ENCODE measurements around the gene CELA3B.
"Not testable (repeated sequence)": the region's sequence is repeated elsewhere in the genome, so short reads cannot be mapped to it uniquely, and the experiment has no call there.

The CELA3B gene, protein sequence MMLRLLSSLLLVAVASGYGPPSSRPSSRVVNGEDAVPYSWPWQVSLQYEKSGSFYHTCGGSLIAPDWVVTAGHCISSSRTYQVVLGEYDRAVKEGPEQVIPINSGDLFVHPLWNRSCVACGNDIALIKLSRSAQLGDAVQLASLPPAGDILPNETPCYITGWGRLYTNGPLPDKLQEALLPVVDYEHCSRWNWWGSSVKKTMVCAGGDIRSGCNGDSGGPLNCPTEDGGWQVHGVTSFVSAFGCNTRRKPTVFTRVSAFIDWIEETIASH

DNA sequence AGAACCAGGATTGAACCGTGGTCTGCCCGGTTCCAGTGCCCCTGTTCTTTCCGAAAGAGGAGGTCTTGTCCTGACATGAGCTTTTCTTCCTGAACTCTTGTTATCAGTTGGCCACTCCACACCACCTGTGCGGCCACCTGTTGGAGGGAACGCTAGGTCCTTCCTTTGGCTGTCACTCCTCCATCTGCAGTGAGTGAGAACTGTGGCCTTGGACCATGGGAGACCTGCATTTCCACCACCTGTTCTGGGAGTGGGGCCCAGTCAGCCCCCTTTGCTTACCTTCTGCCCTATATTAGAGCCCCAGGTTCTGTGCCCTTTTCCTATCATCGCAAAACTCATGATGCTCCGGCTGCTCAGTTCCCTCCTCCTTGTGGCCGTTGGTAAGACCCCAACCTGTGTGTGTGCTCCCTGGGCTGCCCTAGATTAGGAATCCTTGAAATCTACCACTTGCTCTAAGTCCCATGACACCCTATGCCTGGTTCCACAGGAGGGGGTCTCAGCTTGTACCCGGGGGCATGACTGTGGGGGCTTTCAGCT lies at the start of gene CELA3B:
Gene CELA3B (plus strand): TSS at position 320 of the 537 bp plus-strand sequence. CDS start 18 bp downstream, at position 338.
- not testable (repeated sequence) for DNase-seq

DNA sequence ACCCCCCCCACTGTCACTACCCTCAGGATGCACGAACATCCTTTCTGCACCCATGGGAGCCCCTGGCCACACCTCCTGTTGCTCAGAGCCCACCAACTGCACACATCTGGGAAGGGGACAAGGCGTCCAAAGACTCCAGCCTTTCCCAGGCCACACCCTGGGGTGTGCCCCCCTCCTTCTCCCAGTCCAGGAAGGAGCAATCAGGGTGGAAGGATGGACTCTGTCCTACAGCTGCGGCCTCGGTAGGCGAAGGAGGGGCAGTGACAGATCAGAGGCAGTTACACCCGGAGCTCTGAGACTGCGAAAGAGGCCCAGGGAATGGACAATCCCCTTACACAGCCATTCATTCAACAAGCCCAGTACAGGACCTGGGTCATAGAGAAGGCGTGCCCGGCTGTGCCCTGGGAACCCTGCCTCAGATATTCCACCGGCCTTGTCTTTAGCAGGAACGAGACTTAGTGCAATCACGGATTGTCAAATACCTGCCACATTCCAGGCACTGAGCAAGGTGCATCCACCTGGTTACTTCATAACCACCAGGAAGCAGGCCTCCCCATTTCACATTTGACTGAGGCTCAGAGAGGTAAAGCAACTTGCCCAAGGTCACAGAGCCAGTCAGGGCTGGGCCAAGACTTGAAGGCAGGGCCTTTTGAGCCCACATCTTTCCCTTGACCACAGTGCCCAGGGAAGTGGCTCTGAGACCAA lies 49.1 kb upstream of the CELA3B start:
- DNase-seq = no peak

DNA sequence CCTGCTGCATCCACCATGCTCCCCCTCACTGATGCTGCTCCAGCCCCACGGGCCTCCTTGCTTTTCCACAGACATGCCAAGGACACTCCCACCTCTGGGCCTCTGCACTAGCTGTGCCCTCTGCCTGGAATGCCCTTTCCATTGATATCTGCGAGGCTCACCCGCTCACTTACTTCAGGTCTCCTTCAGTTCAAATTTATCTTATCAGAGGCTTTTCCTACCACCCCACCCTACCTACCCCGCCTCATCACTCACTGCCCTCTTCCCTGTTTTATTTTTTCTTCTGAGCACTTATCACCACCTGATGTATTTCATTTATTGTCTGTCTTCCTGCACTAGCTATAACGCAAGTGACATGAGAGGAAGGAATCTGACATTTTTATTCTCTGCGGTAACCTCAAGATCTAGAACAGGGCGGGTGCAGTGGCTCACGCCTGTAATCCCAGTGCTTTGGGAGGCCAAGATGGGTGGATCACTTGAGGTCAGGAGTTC lies 46.7 kb upstream of the CELA3B start:
- no peak for DNase-seq

DNA sequence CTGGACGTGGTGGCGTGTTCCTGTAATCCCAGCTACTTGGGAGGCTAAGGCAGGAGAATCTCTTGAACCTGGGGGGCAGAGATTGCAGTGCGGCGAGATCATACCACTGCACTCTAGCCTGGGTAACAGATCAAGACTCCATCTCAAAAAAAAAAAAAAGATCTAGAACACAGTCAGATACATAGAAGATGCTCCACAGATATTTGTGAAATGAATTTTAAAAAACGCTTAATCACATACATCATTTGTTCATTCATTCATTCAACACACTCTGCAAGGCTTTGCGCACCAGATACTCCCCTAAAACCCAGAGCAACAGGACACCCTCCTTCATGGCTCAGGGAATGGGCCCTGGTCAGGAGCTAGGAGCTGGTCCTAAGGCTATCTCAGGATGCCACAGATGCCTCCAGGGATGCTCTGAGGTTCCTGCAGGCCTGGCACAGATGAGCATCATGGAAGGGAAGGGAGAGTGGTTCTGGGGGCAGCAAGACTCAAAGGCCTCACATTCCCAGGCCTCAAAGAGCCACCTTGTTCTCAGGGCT lies 46.1 kb upstream of the CELA3B start:
- no peak for DNase-seq

DNA sequence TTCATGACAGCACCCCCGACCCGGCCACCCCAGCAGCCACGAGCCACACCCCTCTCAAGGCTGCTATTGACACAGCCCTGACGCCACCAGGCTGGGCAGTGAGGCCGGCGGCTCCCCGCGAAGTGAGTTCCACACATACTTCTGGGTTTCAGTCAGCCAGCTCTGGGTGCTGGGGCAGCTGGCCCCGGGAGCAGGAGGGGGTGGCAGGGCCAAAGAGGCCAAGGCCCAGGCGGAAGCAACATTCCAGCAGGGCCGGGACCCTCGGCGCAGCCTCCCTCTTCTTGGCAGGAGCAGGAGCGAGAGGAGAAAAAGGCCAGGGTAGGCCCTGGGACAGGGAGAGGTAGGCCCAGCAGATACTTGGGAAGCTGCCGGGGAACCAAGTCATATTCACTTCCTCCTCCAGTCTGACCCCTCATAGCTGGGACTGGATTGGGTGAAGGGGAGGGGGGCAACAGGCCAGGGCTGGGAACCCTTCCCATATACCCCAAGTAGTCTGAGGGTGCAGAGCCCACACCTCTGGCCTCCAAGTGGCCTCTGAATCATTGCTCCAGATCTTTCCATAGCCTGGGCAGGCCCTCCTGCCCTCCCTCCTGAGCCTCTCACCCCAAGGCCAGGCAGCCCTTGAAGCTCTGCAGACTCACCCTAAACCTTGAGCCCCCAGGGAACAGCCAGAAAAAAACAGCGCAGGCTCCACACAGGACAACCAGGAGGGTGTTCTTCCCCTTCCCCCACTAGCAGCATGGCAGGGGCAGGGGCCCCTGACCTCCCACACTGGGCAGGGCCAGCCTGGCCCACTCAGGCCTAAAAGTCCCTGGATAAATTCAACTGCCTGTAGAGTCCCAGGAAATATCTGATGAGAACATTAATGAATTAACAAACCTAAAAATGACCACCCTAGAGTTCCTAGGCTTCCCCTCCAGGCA lies 45.4 kb upstream of the CELA3B start:
- no peak for DNase-seq

DNA sequence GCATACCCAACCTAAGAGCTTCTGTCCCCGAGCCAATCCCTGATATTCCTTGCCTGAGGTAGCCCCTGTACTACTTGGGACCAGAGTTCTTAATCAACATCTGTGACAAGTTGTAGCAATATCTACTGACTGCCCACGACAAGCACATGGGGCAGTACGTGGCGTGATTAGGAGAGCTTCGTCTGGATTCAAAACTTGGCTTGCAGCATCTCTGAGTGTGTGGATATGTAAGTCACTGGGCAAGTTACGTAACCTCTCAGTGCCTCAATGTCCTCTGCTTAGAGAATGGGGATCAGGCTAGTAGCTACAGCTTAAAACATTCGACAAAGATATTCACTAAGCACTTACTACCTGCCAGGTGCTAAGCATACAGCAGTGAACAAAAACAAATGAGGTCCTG lies 44.7 kb upstream of the CELA3B start:
- no peak for DNase-seq

DNA sequence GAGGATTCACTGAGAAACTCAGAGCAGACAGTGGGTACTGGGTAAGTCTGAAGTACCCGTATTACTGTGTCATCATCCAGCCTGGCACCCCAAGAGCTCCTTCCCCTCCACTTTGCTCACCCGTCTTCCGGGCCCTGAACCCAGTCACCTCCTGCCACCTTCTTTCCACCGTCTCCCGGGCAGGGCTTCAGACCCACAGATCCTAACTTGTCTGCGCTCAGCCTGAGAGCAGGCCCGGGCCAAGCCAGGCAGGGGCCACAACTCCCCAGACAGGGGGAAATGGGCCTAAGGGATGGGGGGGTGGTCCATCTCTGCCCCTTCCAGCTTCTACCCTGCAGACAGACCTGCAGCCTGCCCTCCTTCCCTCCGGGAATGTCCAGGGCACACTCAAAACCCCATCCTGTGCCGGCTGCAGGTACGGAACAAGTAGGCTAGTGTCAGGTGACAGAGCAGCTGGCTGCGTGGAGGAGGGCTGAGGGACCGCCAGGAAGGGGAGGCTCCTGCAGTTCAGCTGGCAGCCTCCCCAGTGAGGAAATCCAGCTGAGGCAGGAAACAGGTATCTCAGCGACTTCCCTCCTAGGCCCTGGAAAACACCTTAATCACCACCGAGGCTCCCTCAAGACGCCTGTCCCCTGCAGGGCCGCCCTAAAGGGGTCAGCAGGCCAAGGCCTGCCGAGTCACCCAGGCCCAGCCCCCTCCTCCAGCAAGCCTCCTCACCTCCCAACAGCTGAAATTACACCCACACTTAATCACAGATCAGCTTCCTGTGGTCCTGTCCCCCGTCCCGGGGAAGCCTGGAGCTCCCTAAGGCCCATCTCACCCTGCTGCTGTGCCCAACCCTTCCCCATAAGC lies 43.2 kb upstream of the CELA3B start:
- peak; percentile 59 to 87 for DNase-seq

DNA sequence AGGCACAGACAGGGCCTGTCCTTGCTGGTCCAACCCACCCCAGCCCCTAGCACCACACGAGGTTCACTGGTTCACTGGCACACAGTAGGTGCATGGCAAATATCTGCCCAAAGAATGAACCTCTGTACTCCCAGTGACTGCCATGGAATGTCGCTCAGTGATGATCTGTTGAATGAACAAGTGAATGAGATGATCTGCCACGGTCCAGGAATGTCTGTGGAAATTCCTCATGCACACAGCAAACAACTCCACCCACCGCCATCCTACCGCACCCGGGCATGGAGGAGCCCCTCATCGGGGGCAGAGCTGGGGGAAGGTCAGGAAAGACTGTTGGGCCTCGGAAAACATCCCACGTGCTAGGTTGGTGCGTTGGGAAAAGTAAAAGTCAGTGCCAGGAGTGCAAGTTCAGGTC lies 41.4 kb upstream of the CELA3B start:
- DNase-seq = no peak

DNA sequence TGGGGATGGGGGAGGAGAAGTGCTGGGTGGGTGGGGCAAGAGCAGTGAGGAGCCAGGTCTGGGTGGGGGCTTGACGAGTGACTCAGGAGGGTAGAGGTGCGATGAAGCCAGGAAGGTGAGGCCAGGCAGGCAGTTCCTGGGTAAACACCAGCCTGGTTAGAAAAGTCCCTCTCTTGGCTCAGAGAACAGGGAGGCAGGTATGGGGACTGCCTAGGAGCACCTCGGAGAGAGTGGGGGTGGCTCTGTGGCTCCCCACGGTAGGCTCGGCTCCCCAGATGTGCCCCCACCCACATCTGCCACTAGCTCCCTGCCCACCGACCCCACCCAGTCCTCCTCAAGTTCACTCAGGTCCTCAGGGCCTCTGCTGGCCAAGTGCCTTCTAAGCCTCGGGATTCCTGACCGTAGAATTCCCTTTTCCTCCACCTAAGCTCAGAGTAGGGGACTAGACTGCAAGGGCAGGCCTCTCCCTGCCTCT lies 40.9 kb upstream of the CELA3B start:
- no peak for DNase-seq

DNA sequence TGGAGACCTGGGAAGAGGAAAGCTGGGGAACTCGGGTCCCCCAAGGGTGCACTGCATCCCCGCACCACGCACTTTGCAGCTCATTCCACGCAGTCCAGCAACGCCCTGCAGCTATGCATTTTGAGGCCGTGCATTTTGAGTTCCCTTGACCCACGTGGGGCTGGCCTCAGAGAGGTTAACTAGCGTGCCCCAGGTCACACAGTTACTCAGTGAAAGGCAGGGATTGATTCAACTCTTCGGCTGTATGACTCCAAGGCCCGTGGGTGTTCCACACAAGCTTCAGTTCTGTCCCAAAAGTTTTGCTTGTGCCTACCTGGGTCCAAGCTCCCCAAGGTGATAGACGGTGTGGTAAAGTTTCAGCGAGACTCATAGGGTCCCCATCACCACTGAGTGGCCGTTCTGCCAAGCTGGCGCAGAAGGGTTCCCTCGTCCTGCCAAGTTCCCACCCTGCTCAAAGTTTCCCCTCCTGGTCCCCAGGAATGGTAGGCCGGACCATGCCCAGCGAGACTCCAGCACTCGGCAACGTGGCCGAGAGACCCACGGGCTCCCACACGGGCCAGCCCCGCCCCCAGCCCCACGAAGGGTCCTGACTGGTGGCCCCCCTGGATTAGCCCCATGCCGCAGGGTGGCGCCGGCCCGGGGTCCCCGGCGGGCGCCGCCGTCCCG lies 40.3 kb upstream of the CELA3B start:
- no peak for DNase-seq

DNA sequence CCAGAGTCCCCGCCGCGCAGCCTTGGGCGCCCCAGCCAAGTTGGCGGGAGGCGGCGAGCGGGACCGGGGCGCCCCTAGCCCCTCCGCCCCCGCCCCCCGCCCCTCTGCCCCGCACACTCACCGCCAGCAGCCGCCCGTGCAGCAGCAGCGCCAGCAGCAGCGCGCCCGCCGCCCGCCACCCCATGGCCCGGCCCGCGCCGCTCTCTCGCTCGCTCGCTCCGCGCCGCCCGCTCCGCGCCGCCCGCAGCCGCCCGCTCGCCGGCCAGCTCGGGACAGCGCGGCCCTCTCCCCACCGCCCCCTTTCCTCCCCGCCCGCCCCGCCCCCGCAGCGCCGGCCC lies 39.8 kb upstream of the CELA3B start, which contains the start of gene HSPG2:
Gene HSPG2 (minus strand): TSS at position 277 of the 338 bp plus-strand sequence. CDS start 93 bp downstream, at position 184.
- no peak for DNase-seq

DNA sequence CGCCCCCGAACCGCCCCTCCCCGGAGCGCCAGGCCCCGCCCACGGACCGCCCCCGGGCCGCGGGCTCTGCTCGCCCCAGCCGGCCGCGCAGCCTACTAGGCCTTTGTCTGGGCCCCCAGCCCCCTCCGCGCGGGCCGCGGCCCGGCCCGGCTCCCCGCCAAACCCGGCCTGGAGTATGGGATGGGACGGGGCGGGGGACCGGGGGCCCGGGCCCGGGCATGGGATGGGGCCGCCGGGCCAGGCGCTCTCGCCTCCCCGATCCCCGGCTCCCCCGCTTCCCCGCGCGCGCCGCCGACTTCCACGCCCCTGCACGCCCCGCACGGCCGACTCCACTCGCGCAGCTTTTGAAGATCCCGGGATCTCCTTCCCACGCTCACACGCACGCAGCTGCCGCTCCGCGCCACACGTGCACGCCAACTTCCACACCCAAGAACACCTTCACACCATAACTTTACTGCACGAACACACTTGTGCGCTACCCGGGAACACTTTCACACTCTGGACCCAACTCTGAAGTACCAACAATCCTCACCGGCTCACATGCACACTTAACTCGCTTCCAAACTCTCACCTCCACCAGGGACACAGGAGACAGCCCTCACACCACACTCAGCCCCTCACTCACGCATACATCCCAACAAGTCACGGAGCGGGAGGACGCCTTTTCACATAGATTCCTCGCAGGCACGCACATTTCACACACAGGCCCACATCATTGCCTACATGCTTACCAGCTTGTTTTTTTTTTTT lies 39.3 kb upstream of the CELA3B start:
- peak; percentile 70 to 78 for DNase-seq

DNA sequence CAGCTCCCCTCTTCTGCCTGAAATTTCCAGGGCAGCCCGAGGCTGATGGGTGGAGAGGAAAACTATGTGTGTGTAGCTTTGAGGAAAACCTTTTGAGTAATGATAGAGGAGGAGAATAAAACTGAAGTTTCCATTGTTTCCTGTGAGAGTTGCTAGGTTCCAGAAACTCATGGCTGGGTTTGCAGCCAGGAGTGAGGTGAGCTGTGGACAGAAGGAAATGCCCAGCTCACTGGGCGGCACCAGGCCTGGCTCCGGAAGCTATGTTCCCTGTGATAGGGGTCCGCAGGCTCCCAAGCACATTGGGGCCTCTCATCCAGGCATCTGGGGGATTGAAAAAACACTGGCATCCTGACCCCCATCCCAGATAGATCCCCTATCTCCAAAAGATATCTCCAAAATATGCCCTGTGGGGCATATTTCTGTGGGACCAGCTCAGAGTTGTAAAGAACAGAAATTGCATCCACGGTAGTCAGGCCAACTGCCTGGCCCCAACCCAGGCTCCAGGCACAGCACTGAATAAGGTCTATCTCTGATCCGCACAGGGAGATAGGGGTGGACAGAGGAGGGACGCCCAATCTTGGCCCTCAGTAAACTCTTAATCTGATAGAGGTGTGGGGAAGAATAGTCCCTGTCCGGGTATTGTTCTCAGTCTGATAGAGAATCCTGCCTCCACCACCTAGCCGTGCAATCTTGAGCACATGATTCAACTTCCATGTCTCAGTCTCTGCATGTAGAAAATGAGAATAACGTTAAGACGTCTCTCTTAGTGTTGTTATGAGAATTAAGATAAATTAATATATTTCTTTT lies 37.9 kb upstream of the CELA3B start:
- DNase-seq = no peak

DNA sequence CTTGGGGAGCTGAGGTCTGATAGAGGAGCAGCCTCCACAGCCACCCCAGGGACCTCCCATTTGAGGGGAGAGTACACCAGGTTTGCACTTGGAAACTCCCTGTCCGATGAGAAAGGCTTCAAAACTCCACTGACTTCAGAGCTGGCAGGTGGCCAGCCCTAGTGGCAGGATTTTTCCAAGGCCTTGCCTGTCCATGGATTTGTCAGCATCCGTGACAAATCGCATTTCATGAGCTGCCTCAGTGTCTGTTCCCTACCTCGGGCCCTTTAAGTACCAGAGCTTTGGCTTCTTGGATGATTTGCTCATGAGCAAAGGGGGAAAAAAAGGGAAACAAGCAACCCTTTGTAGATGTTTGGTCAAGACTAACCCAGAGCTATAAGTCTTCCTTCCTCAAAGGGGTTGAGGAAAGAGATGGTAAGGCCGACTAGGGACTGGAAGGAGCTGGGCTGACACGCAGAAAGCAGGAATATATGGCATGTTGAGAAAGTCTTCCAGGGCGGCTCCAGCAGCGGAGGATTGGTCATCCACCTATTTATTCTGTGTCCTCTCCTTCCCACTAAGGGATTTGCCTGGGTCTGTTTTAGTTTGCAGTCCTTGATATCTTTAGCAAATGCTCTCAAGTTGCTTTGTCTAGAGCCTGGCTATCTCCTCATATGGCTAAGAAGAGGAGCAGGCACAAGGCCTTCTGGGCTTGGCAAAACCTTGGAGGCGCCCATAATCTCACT lies 37.0 kb upstream of the CELA3B start:
- no peak for DNase-seq

DNA sequence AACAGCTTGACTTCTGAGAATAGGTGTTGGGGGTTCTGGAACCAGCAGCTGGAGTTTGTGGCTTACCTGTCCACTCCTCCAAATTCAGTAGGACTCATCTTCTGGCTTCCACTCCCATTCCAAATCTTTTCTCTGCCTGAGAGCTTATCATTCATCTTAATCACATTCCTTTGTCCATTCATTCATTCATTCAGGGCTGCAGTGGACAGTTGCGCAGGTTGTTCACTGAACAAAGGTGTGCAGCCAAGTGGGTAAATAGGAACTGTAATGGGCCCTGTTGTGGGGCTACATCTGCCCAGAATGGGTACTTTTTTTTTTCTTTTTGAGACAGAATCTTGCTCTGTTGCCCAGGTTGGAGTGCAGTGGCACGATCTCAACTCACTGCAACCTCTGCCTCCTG lies 36.3 kb upstream of the CELA3B start:
- no peak for DNase-seq

DNA sequence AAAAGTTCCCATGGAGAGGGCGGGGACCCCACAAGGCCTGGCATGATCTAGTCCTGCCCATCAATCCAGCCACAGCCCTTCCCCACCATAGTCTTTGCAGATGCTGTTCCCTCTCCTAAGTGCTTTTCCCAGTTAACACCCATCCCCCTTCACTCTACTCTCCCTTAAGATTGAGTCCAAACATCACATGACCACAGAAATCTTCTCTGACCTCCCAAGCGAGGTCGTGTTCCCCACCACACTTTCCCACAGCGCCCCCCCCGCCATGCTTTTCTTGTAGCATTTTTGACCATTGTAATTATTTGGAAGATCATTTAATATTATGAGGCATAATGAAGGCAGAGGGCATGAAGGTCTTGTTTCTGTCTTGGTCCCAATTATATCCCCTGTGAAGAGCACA lies 35.5 kb upstream of the CELA3B start:
- DNase-seq = no peak

DNA sequence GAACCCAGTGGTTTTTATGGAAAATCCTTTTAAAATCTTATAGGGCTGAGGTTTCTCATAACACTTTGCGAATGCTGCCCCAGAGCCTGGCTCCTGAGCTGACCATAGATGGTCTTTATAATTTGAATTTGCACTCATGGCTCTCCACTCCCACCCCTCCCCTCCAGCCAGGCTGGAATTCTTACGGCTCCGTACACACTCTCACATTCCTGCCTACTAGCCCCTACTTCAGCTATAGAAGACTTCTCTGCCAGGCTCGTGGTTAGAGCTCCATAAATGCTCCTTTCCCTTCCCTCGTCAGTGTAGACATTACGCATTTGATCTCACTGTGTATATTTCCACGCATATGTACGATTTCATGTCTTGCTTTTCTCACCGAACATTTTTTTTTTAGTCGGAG lies 34.4 kb upstream of the CELA3B start:
- no peak for DNase-seq

DNA sequence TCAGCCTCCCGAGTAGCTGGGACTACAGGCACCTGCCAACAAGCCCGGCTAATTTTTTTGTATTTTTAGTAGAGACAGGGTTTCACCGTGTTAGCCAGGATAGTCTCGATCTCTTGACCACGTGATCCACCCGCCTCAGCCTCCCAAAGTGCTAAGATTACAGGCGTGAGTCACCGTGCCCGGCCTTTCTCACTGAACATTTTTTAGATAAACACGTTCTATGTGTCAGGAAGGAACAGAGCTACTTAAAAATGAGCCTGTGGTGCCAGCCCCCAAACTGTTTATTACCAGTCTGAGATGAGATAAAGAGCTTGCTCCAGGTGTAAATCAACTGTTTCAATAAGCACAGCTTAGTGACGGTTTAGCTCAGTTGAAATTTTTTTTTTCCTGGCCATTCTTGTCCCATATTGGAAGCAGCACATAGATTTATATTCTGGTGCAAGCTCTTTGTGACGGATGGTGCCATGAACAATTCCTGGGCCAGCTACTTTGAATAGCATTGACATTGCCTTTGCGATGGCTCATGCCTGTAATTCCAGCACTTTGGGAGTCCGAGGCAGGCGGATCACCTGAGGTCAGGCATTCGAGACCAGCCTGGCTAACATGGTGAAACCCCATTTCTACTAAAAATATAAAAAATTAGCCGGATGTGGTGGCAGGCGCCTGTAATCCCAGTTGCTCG lies 33.7 kb upstream of the CELA3B start:
- not testable (repeated sequence) for DNase-seq
